Tongue (tissue), 2 donors: ENCODE data around the gene COL6A3. TPM values are rescaled to one million over a fixed set of nuclear protein-coding genes. Genes with fewer than 3 reads are reported as not detected.

Experiments used
- DNase-seq: peaks from one replicate; pipeline ENCODE4 v3.0.0-alpha.2; 2015
- total RNA-seq: library from RNA; depleted of rRNA; stranded (reverse); fragments of >200 nt; gene quantifications from one replicate; pipeline ENCODE4 v1.2.3, GENCODE V29; 2014

Gene COL6A3
- total RNA-seq, 1 donor from 2014 or later = 661 TPM

GRCh38 chr2:237441605-237442274 lies 27.8 kb upstream of the COL6A3 start:
- no peak for DNase-seq

DNA sequence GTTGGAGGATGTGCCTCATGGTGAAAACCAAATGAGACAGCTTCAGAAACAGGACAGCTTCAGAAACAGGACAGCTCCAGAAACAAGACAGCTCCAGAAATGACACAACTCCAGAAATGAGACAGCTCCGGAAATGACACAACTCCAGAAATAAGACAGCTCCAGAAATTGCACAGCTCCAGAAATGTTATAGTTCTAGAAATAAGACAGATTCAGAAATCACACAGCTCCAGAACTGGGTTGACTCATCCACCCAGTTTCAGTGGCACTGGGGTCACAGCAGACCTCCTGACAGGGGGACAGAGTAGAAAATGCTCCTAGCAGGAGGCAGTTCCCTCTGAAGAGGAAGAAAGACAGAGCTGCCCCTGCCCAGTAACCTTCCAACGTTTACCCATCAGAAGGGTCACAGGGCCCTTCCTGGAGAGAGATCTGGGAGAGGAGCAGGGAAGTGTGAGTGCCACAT lies 26.9 kb upstream of the COL6A3 start:
- no peak for DNase-seq

- DNase-seq = no peak
Measured at GRCh38 chr2:237438080-237438940, 24.3 kb upstream of the COL6A3 start.

- no peak for DNase-seq
Measured at GRCh38 chr2:237437566-237437965, 23.6 kb upstream of the COL6A3 start.

- DNase-seq = peak; percentile 80
Measured at GRCh38 chr2:237435844-237436587, 22.1 kb upstream of the COL6A3 start.

- DNase-seq = no peak
Measured at GRCh38 chr2:237434866-237435311, 20.9 kb upstream of the COL6A3 start.

DNA sequence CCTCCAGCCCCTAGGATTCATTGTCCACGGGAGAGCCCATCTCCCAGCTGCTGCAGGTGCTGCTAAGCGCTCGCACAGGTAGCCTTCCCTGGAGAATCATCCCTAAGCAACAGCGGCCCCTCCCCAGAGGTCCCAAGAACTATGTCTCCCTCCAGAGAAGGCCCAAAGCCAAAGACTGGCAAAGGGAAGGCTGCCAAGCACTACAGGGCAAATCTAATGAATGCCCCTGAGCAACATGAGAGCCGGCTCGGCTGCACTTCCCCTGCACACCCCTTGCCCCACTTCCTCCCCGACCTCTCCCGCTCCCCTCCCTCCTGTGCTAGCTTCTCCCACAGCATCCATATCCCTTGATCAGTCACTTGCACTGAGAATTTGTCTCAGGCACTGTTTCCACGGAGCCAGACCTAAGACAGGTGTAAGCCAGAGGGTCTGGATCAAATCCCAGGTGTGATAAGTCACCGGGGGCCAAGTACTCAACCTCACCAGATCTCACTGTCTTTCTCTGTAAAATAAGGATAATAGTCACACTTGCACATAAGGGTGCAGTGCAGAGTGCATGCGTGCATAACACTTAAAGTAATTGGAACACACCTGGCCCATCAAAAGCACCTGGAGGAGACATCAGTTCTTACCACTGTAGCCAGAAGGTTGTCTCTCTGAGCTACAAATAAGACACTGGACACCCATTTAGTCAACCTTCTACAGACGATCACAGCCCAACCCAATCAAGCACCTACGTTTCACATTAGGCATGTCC lies 20.1 kb upstream of the COL6A3 start:
- DNase-seq = no peak

DNA sequence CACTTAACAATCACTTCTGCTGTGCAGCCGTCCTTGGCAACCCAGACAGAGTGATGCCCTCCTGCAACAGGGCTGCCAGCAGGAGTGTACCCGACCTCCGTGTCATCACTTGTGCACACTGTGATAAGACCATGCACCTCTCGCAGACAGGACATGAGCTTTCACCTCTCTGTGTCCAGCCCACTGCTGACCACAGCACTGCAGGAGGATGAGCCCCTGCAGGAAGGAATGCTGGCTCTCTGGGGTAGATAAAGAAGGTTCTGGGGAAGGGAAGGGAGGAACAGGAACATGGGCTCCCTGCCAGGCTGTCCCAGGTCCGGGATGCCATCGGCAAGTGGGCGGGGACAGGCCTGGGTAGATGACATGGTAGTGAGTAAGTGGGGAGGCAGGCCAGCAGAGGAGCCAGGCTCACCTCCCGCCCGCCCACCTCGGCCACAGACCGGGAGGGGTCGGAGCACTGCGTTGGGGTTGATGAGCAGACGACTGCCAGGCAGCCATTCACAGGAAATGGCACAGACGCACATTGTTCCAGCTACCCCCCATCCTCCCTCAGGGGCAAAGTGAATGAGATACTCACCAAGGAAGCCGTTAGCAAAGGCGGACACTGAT lies 18.6 kb upstream of the COL6A3 start:
- DNase-seq = no peak

DNA sequence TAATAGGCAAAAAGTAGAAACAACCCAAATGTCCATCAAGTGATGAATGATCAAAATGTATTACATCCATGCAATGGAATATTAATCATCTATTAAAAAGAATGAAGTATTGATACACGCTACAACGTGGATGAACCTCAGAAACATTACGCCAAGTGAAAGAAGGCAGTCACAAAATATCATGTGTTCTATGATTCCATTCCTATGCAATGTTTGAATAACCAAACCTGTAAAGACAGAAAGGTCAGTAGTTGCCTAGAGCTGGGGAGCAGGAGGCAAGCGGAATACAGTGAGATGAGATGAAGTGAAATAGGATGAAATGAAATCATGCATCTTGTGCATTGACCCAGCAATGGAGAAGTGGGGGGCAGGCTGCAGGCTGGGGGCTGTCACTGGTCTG lies 17.9 kb upstream of the COL6A3 start:
- DNase-seq = no peak

- DNase-seq = no peak
Measured at GRCh38 chr2:237431372-237431771, 17.4 kb upstream of the COL6A3 start.

DNA sequence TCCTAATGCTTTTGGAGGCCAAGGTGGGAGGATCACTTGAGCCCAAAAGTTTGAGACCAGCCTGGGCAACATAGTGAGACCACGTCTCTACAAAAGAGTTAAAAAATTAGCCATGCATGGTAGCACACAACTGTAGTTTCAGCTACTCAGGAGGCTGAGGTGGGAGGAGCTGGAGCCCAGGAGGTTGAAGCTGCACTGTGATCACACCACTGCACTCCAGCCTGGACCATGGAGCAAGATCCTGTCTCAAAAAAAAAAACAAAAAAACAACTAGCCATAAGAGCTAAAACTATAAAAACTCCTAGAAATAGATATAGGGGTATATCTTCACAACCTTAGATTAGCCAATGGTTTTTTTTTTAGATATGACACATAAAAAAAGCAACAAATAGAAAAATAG lies 16.9 kb upstream of the COL6A3 start:
- DNase-seq = no peak

DNA sequence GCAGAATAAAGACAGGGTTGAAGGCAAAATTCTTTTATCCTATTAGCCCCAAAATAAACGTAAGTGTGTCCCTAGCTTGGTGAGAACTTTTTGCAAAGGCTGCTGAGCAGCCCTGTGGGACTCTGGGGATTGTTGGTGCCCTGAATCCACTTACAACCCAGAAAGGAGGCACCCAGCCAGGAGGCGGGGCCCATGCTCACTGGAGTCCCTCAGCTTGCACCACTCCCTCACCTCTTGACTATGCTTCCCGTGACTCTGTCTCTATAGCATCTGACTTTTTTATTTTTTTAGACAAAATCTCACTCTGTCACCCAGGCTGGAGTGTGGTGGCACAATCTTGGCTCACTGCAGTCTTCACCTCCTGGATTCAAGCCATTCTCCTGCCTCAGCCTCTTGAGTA lies 15.8 kb upstream of the COL6A3 start:
- no peak for DNase-seq

- DNase-seq = no peak
Measured at GRCh38 chr2:237427769-237428506, 14.0 kb upstream of the COL6A3 start.

DNA sequence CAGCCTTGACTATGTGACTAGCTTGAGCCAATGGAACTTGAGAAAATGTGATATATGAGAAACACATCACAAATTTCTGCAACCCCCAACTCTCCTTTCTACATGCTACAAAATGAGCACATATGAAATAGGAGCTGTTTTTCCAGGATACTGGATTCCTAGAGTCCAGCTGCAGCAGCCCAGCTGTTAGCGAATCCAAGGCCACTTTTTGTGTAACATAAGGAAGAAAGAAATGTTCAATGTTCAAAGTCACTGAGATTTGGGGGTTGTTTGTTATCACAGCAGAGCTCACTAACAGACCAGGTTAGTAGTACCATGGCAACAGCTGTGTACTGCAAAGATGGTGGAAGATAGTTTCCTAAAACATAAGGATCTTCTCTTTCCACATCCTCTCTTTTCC lies 12.6 kb upstream of the COL6A3 start:
- peak; percentile 65 for DNase-seq

- DNase-seq = no peak
Measured at GRCh38 chr2:237425320-237425719, 11.4 kb upstream of the COL6A3 start.

DNA sequence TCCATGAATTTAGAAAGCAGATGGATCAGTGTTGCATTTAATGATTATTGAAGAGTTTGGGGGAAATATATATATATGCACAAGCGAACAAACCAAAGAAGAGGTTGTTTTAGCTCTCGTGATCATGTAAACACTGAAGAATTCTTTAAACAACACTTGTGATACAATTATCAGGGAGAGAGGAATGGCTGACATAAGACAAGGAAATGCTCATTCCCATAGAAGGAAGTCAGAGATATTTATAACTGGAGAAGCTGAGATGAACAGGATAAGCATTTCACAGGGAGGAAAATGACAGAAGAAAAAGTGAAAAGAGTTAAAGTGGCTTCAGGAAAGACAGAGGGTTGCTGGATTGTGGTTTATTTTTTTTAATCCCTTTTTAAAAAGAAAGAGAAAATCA lies 10.6 kb upstream of the COL6A3 start:
- no peak for DNase-seq

DNA sequence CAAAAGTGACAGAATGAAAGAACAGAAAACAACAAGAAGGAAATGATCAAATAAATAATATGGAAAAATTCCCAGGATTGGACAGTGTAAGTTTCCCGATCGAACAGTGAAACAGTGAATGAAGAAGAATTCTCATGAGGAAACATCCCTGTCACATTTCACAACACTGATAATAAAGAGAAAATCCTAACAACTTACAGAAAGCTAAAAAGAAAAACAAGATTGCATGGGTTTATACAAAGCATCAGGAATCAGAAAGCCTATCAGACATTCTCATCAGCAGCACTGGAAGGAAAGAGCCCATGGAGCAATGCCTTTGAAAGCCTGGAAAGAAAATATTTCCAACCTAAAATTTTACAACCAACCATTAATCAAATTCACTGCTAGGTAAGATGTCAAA lies 9.9 kb upstream of the COL6A3 start:
- no peak for DNase-seq

DNA sequence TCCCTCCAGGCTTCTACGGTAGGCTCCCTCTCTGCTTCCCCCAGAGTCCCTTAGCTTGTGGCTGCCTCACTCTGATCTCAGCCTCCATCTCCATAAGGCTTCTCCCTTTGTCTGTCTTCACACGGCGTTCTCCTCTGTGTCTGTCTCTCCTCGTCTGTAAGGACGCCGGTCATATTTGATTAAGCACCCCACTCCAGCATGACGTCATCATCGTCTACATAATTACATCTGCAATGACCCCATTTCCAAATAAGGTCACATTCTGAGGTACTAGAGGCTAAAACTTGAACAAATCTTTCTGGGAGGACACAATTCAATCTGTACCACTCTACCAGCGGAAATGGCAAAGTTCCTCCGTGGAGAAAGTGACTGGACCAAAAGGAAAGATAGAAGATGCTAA lies 8.3 kb upstream of the COL6A3 start:
- no peak for DNase-seq

DNA sequence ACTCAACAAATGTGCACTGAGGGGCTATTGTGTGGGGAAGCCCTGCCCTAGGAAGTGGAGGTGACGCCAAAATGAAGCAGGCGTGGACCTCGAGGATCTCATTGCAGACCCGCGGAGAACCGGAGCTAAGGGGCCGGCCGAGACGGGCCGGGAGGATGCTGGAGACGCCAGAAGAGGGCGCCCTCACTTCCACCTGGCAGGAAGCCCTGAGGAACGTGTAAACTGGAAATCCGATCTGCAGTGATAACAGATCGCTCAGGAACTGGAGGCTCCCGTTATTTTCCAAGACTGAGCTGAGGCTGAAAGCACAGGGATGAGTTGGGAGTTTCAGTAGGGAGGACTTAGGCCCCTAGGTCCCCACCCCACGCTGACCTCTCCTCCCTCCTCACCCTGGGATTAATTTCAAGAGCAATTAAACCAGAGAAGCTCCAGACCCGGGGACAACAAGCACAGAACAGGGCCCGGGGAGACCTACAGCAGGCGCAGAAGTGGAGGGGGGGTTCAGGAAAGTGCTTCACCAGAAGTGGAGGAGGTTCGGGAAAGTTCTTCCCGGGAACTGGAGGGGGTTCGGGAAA lies 7.7 kb upstream of the COL6A3 start:
- peak; percentile 86 for DNase-seq

GRCh38 chr2:237418300-237418699 lies 4.3 kb upstream of the COL6A3 start:
- no peak for DNase-seq
